Heart right ventricle (tissue), 16 donors: ENCODE measurements around the gene TLN1. TPM values are rescaled to one million over a fixed set of nuclear protein-coding genes. Genes with fewer than 3 reads are reported as not detected.

Experiments
- ATAC-seq, 8 donors: fragments of 200-7000 bp; cut with Tn5 transposase; one replicate each; pipeline ENCODE4 v1.9.1; 2020; ENCODE audit warnings: mild to moderate bottlenecking in 8 of 8, moderate library complexity in 8 of 8, moderate number of reproducible peaks in 1 of 8
- DNase-seq, 2 donors: peaks; one replicate each; pipeline ENCODE4 v3.0.0-alpha.2; 2020
- H3K27ac ChIP-seq, 10 donors: fragments of 200-600 bp; sonication (generic) in 2 of 10; one replicate each; pipeline versions ENCODE4 v1.5.0 to v1.8.0; 2020 to 2022; ENCODE audit warnings: mild to moderate bottlenecking in 3 of 10
- H3K27me3 ChIP-seq, 7 donors: fragments of 200-600 bp; one replicate each; pipeline ENCODE4 v1.8.0; 2021 to 2022; ENCODE audit warnings: mild to moderate bottlenecking in 2 of 7
- H3K36me3 ChIP-seq, 9 donors: fragments of 200-600 bp; sonication (generic) in 1 of 9; one replicate each; pipeline versions ENCODE4 v1.5.0 to v1.8.0; 2020 to 2022; ENCODE audit warnings: mild to moderate bottlenecking in 2 of 9
- H3K4me1 ChIP-seq, 9 donors: fragments of 200-600 bp; sonication (generic) in 1 of 9; one replicate each; pipeline versions ENCODE4 v1.5.0 to v1.8.0; 2020 to 2022; ENCODE audit warnings: mild to moderate bottlenecking in 4 of 9
- H3K4me3 ChIP-seq, 10 donors: fragments of 200-600 bp; sonication (generic) in 2 of 10; one replicate each; pipeline versions ENCODE4 v1.5.0 to v1.8.0; 2020 to 2022; ENCODE audit warnings: mild to moderate bottlenecking in 7 of 10, moderate library complexity in 2 of 10
- H3K9me3 ChIP-seq, 11 donors: fragments of 200-600 bp in 10 of 11; sonication (generic) in 2 of 11; one replicate each; pipeline versions ENCODE4 v1.5.0 to v1.8.0; 2013 to 2022; ENCODE audit warnings: mild to moderate bottlenecking in 2 of 11, control low read depth in 1 of 11, moderate library complexity in 1 of 11
- WGBS, 2 donors: extraction: QIAGEN DNeasy Blood & Tissue Kit; methylation state at CpG; one replicate each; pipeline ENCODE4 v1.1.7; 2013; ENCODE audit warnings: inconsistent platforms in 1 of 2; 5-methylcytosine and 5-hydroxymethylcytosine counted together
- intact Hi-C, 10 donors: fragments of 100-400 bp; cut with DNase I; formaldehyde crosslinking; loops; one replicate each; pipeline versions ENCODE4 v1.11.1 to v1.14.2; 2022
- polyA plus RNA-seq, 2 donors: library from polyadenylated mRNA; stranded (reverse); fragments of 200-250 nt; gene quantifications; one replicate each; pipeline ENCODE4 v1.2.3, GENCODE V29; 2013
- total RNA-seq, 10 donors: library from RNA; stranded (reverse); fragmentation: NEBNext Ultra II Directional in 3 of 10; extraction: Animal tissue kit (Norgen Biotek cat#: 25700) in 3 of 10; gene quantifications; one replicate each; pipeline versions ENCODE4 v1.2.1 to v1.2.4, GENCODE V29; 2021 to 2023
- TF ChIP-seq, protein P1 (sequence below), 9 donors: fragments of 200-600 bp; sonication (generic) in 2 of 9; IDR thresholded peaks; one replicate each; pipeline versions ENCODE4 v1.5.0 to v1.8.0; 2021 to 2022; ENCODE audit warnings: antibody characterized with exemption in 9 of 9, mild to moderate bottlenecking in 5 of 9, moderate library complexity in 1 of 9
- donor health status: Arrhythmogenic right ventricular cardiomyopathy.
- donor health status: ischemic (EF 13 %, LVEDD 7.1; RV severe dilation, severe dysfunction).
- donor health status: healthy with polysubstance abuse.
- donor health status: DM: no; HTN: yes; CAD: no.
- donor health status: DM: no; HTN: no; CAD: no.
- donor health status: ischemic (EF 25% LVEDD 6.9; RV normal size, moderate dysfunction).
- donor health status: ischemic (EF 25% LVEDD 5.7; RV mildly dilated, moderate dysfunction).
- donor health status: healthy.
- donor health status: DM: yes; HTN: yes; CAD: no.
- donor health status: Ischemic cardiomyopathy.
- donor health status: ischemic (EF 35%, LVEDD 5.7; RV mildly dilated, moderate dysfunction).
- donor health status: nonischemic (EF 11% LVEDD 7.7; RV severe dilation, severe dysfunction).
- donor health status: DM: yes; HTN: yes; CAD: no.
- donor health status: PGD.
- donor health status: ischemic (EF 29% LVEDD 5.4; RV normal size, mild dysfunction).
- donor health status: nonischemic (EF 23%, LVEDD 6.1; RV moderate dilation, normal function).

Gene TLN1
- total and polyA plus RNA-seq, 12 donors = 99.6 to 323 (median 238) TPM

DNA sequence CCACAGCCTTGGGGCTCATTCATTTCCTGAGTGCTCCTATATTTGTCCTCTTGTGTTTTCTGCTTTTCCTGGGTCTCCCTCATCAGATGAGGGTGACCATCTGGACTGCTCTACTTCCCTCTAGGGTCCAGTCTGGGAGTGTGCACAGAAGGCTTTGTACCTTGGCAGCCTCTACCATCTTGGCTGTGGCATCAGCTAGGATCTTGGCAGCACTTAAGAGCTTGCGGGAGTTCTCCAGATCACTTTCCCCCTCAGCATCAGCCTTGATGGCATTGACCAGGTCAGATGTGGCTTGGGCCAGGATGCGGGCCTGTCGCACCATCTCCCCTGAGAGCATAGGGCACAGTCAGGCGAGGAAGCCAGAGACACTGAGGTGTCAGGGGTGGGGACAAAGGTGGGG lies 15.8 kb downstream of the TLN1 start:
- intact Hi-C loops = no loop called here
- TF ChIP-seq, protein P1, sequence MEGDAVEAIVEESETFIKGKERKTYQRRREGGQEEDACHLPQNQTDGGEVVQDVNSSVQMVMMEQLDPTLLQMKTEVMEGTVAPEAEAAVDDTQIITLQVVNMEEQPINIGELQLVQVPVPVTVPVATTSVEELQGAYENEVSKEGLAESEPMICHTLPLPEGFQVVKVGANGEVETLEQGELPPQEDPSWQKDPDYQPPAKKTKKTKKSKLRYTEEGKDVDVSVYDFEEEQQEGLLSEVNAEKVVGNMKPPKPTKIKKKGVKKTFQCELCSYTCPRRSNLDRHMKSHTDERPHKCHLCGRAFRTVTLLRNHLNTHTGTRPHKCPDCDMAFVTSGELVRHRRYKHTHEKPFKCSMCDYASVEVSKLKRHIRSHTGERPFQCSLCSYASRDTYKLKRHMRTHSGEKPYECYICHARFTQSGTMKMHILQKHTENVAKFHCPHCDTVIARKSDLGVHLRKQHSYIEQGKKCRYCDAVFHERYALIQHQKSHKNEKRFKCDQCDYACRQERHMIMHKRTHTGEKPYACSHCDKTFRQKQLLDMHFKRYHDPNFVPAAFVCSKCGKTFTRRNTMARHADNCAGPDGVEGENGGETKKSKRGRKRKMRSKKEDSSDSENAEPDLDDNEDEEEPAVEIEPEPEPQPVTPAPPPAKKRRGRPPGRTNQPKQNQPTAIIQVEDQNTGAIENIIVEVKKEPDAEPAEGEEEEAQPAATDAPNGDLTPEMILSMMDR (IDR thresholded peaks at IDR 0.05) = no peak
- Histone ChIP-seq H3K9me3 (no peaks in the 10 kb centered on the region), H3K4me1 (no peaks in the 10 kb centered on the region), H3K4me3 (no peak overlapping the region), H3K27ac (no peak overlapping the region), H3K27me3 (no peaks in the 10 kb centered on the region), H3K36me3 (peaks cover 18 to 100% (median 100%) of the 10 kb centered on the region in 9 donors)
- peak in 1 of 8 donors; percentile 14 for ATAC-seq
- 92% methylated on average over 4 of the region's 4 CpGs for WGBS, 2 donors
- DNase-seq = no peak

DNA sequence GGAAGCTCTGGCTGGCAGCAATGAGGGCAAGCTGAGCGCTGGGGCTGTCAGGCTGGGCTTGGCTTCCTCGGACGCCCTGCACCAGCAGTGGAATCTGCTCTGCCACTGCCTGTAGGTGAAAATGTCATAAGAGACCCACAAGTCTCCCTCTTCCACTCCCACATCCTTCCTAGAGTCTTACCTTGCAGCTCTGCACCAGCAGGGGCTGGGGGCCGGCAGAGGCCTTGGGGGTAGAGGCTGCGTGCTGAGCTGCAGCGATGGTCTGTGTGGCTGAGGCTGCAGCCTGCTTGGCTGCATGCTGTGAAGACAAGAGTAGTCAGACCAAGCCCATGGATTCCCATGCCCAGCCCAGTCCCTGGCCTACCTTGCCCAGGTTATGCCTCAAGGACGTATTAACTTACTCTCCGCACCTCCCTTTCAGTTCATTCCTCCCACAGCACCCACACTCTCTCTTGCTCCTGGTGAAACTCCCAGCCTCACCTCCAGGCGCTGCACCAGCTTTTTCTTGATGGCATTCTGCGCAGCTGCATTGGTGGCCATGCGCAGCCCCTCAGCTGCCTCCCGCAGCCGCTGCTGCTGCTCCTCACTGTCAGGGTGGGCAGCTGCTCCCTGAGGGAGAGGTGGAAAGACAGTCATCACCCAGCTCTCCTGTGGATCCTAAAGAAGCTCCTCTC lies 17.3 kb downstream of the TLN1 start:
- Histone ChIP-seq H3K27me3 (no peaks in the 10 kb centered on the region), H3K4me3 (no peak overlapping the region), H3K9me3 (no peaks in the 10 kb centered on the region), H3K4me1 (no peaks in the 10 kb centered on the region), H3K36me3 (peaks cover 10 to 100% (median 98%) of the 10 kb centered on the region in 9 donors), H3K27ac (no peak overlapping the region)
- 93 to 97% methylated on average over 13 of the region's 13 CpGs for WGBS, 2 donors
- no peak for DNase-seq
- intact Hi-C loops = loop anchor here in 1 of 10 donors (5.0 kb wide), 1 partner anchor 1692 kb away; no protein-coding TSS in a partner anchor
- no peak for ATAC-seq
- TF ChIP-seq, protein P1 (IDR thresholded peaks at IDR 0.05) = no peak

DNA sequence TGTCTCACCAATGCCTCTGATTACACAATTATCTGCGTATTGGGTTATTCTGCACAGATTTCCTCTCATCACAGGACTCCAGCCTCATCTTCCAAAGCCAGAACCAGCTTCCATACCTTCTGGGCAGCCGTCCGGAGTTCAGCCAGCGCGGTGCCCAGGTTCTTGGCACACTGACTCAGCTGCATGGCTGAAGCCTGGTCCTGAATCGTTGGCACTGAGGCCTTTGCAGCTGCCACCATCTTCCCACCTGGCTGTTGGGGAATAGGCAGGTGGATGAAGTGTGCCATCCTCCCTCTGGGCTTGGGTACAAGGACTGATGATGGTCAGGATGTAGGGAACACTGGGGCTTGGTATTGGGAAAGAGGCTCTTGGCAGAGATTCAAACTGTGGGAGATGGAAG lies 17.9 kb downstream of the TLN1 start:
- Histone ChIP-seq H3K27me3 (no peaks in the 10 kb centered on the region), H3K27ac (no peak overlapping the region), H3K4me1 (no peaks in the 10 kb centered on the region), H3K36me3 (peaks cover 11 to 100% (median 96%) of the 10 kb centered on the region in 9 donors), H3K9me3 (no peaks in the 10 kb centered on the region), H3K4me3 (no peak overlapping the region)
- ATAC-seq = peak in 1 of 8 donors; percentile 3
- DNase-seq = no peak
- intact Hi-C loops = loop anchor here in 1 of 10 donors (5.0 kb wide), 1 partner anchor 1692 kb away; no protein-coding TSS in a partner anchor
- 89 to 92% methylated on average over 6 of the region's 6 CpGs for WGBS, 2 donors
- TF ChIP-seq, protein P1 (IDR thresholded peaks at IDR 0.05) = no peak

DNA sequence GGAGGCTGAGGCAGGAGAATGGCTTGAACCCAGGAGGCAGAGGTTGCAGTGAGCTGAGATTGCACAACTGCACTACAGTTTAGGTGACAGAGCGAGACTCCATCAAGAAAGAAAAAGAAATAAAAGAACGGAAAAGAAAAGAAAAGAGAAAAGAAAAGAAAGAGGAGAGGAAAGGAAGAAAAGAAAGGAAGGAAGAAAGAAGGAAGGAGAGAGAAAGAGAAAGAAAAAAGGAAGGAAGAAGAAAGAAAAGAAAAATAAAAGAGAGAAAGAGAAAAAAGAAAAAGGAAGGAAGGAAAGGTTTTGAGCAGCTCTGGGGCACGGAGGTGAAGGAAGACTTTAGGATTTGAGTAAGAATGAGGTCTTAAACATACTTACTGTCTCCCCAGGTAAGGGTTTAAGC lies 18.4 kb downstream of the TLN1 start:
- DNase-seq (no peak), ATAC-seq (no peak)
- 86 to 93% methylated on average over 3 of the region's 3 CpGs for WGBS, 2 donors
- H3K27ac ChIP-seq = no peak overlapping the region
- TF ChIP-seq, protein P1 (IDR thresholded peaks at IDR 0.05) = no peak
- no peaks in the 10 kb centered on the region for H3K27me3 ChIP-seq
- H3K4me3 ChIP-seq = no peak overlapping the region
- H3K36me3 ChIP-seq = peaks cover 15 to 100% (median 96%) of the 10 kb centered on the region in 9 donors
- no peaks in the 10 kb centered on the region for H3K9me3 ChIP-seq
- H3K4me1 ChIP-seq = no peaks in the 10 kb centered on the region
- intact Hi-C loops = loop anchor here in 1 of 10 donors (5.0 kb wide), 1 partner anchor 1691 kb away; no protein-coding TSS in a partner anchor
